Measurements from ENCODE around the gene ANO6. TPM values are rescaled to one million over a fixed set of nuclear protein-coding genes. Genes with fewer than 3 reads are reported as not detected.

ANO6 gene
- total RNA-seq, 1 donor from 2014 or later, result 85.0 TPM

GRCh38 chr12:45337835-45338234, 121.9 kb downstream of the ANO6 start:
- Histone ChIP-seq H3K27me3 (no peaks in the 10 kb centered on the region), H3K4me3 (no peak overlapping the region), H3K27ac (no peak overlapping the region), H3K9me3 (no peaks in the 10 kb centered on the region), H3K4me1 (no peaks in the 10 kb centered on the region), H3K36me3 (peaks cover 6% of the 10 kb centered on the region)
- ATAC-seq (no peak), DNase-seq (no peak)
- TF ChIP-seq, protein P1, sequence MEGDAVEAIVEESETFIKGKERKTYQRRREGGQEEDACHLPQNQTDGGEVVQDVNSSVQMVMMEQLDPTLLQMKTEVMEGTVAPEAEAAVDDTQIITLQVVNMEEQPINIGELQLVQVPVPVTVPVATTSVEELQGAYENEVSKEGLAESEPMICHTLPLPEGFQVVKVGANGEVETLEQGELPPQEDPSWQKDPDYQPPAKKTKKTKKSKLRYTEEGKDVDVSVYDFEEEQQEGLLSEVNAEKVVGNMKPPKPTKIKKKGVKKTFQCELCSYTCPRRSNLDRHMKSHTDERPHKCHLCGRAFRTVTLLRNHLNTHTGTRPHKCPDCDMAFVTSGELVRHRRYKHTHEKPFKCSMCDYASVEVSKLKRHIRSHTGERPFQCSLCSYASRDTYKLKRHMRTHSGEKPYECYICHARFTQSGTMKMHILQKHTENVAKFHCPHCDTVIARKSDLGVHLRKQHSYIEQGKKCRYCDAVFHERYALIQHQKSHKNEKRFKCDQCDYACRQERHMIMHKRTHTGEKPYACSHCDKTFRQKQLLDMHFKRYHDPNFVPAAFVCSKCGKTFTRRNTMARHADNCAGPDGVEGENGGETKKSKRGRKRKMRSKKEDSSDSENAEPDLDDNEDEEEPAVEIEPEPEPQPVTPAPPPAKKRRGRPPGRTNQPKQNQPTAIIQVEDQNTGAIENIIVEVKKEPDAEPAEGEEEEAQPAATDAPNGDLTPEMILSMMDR (IDR thresholded peaks at IDR 0.05), result no peak
- intact Hi-C loops (cut with DNase I), result no loop called here

DNA sequence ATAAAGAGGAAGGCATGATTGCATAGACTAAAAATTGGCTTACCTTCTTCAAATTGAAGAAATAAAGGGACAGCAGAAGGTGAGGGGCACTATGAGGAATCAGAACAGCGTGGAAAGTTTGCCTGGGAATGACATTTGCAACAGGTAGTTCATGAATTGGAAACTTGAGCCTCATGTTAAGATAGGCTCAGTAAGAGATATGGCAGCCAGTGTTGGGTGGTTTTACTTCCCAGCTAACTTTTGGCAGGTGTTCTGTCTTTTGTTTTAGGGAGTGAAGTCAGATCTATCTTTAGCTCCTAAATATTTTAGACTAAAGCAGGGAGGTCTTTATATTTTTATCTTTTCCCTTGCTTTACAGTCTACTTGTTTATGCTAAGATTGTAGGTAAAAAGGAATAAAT, 122.4 kb downstream of the ANO6 start:
- H3K27ac ChIP-seq, result no peak overlapping the region
- H3K4me3 ChIP-seq, result no peak overlapping the region
- peaks cover 5% of the 10 kb centered on the region for H3K36me3 ChIP-seq
- DNase-seq (no peak), ATAC-seq (no peak)
- H3K9me3 ChIP-seq, result no peaks in the 10 kb centered on the region
- no peaks in the 10 kb centered on the region for H3K4me1 ChIP-seq
- intact Hi-C loops (cut with DNase I), result no loop called here
- TF ChIP-seq, protein P1 (IDR thresholded peaks at IDR 0.05), result no peak
- no peaks in the 10 kb centered on the region for H3K27me3 ChIP-seq

- no peak for ATAC-seq
Observed at GRCh38 chr12:45339035-45339434, 123.1 kb downstream of the ANO6 start.

DNA sequence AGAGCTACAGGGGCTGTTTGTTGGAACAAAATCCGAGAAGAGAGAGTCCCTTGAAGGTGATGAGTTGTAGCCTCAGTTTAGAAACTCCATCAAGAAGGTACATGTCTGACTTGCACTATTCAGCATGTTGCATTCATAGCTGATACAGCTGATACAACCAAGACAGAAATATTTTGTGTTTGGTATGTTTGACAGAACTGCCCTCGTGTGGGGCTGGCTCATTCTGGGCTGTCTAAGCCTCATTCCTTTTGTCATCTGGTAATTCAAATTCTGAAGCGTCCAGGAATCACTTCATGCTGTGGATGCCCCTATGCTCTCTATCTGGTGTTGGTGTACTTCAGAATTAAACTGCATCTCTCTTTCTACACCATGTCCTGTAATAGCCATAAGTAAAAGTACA, 126.3 kb downstream of the ANO6 start:
- Histone ChIP-seq H3K27ac (no peak overlapping the region), H3K4me1 (no peaks in the 10 kb centered on the region), H3K36me3 (no peaks in the 10 kb centered on the region), H3K9me3 (no peaks in the 10 kb centered on the region), H3K4me3 (no peak overlapping the region), H3K27me3 (no peaks in the 10 kb centered on the region)
- TF ChIP-seq, protein P1 (IDR thresholded peaks at IDR 0.05), result no peak
- intact Hi-C loops (cut with DNase I), result no loop called here
- no peak for DNase-seq
- ATAC-seq, result no peak

More at GRCh38 chr12:45339035-45339434, 123.1 kb downstream of the ANO6 start:
- no peaks in the 10 kb centered on the region for H3K4me1 ChIP-seq
- intact Hi-C loops (cut with DNase I), result no loop called here
- DNase-seq, result no peak
- TF ChIP-seq, protein P1 (IDR thresholded peaks at IDR 0.05), result no peak
- no peak overlapping the region for H3K4me3 ChIP-seq
- no peaks in the 10 kb centered on the region for H3K9me3 ChIP-seq
- H3K36me3 ChIP-seq, result no peaks in the 10 kb centered on the region
- H3K27me3 ChIP-seq, result no peaks in the 10 kb centered on the region
- no peak overlapping the region for H3K27ac ChIP-seq

- H3K36me3 ChIP-seq, result peaks cover under 1% of the 10 kb centered on the region
- ATAC-seq (no peak), DNase-seq (no peak)
- H3K27me3 ChIP-seq, result no peaks in the 10 kb centered on the region
- TF ChIP-seq, protein P1 (IDR thresholded peaks at IDR 0.05), result no peak
- no peak overlapping the region for H3K4me3 ChIP-seq
- intact Hi-C loops (cut with DNase I), result no loop called here
- H3K9me3 ChIP-seq, result no peaks in the 10 kb centered on the region
- H3K27ac ChIP-seq, result no peak overlapping the region
- H3K4me1 ChIP-seq, result no peaks in the 10 kb centered on the region
Observed at GRCh38 chr12:45342848-45343247, 127.0 kb downstream of the ANO6 start.
